Esophagus mucosa (tissue), 1 donor: Measurements from ENCODE around the gene LARP7. TPM values are rescaled to one million over a fixed set of nuclear protein-coding genes. Genes with fewer than 3 reads are reported as not detected.
"Not testable (repeated sequence)": the region's sequence is repeated elsewhere in the genome, so short reads cannot be mapped to it uniquely, and the experiment has no call there.

Source experiments
- ATAC-seq: fragments of 200-7000 bp; cut with Tn5 transposase; one replicate; pipeline ENCODE4 v1.9.1; 2020
- total RNA-seq: library from RNA; stranded (reverse); gene quantifications from one replicate; pipeline ENCODE4 v1.2.4, GENCODE V29; 2023
- donor health status: DM: yes; HTN: yes; CAD: no.

LARP7 gene
- total RNA-seq, 1 donor from 2014 or later, result 22.8 TPM

- ATAC-seq, result no peak
Measured at GRCh38 chr4:112651641-112652040, 14.7 kb downstream of the LARP7 start.

- no peak for ATAC-seq
Measured at GRCh38 chr4:112652216-112652615, 15.3 kb downstream of the LARP7 start.

GRCh38 chr4:112655270-112655669 is 18.3 kb downstream of the LARP7 start:
- ATAC-seq, result no peak

GRCh38 chr4:112656115-112656514 is 19.2 kb downstream of the LARP7 start:
- ATAC-seq, result not testable (repeated sequence)

GRCh38 chr4:112664611-112665010 is 27.7 kb downstream of the LARP7 start:
- no peak for ATAC-seq

- no peak for ATAC-seq
Measured at GRCh38 chr4:112668131-112668530, 31.2 kb downstream of the LARP7 start.

- no peak for ATAC-seq
Measured at GRCh38 chr4:112673076-112673475, 36.1 kb downstream of the LARP7 start.

- ATAC-seq, result no peak
Measured at GRCh38 chr4:112673686-112674085, 36.7 kb downstream of the LARP7 start.

GRCh38 chr4:112674376-112674775 is 37.4 kb downstream of the LARP7 start:
- no peak for ATAC-seq

GRCh38 chr4:112677519-112678091 is 40.7 kb downstream of the LARP7 start:
- ATAC-seq, result no peak

- ATAC-seq, result no peak
Measured at GRCh38 chr4:112680996-112681395, 44.1 kb downstream of the LARP7 start.

- no peak for ATAC-seq
Measured at GRCh38 chr4:112693507-112693906, 56.6 kb downstream of the LARP7 start.

- ATAC-seq, result no peak
Measured at GRCh38 chr4:112700679-112701078, 63.7 kb downstream of the LARP7 start.

GRCh38 chr4:112702892-112703291 is 65.9 kb downstream of the LARP7 start:
- ATAC-seq, result no peak

- no peak for ATAC-seq
Measured at GRCh38 chr4:112704322-112704721, 67.4 kb downstream of the LARP7 start.

- peak; percentile 32 for ATAC-seq
Measured at GRCh38 chr4:112704991-112705845, 68.3 kb downstream of the LARP7 start.

- ATAC-seq, result peak; percentile 43
Measured at GRCh38 chr4:112705891-112706839, 69.2 kb downstream of the LARP7 start.

- ATAC-seq, result no peak
Measured at GRCh38 chr4:112706840-112707207, 69.9 kb downstream of the LARP7 start.

Other genes with a start within 250 kb of the LARP7 start
- not detected for gene NEUROG2, start 121.0 kb upstream of the LARP7 start, total RNA-seq
- gene ZGRF1, start 234 bp upstream of the LARP7 start, total RNA-seq, result 5.2 TPM